Lower leg skin (tissue), 4 donors: ENCODE measurements around the gene UEVLD. TPM values are rescaled to one million over a fixed set of nuclear protein-coding genes. Genes with fewer than 3 reads are reported as not detected.

Experiments used
- DNase-seq, 2 donors: peaks; one replicate each; pipeline ENCODE4 v3.0.0-alpha.2; 2019; ENCODE audit warnings: low spot score in 2 of 2
- H3K4me3 ChIP-seq: fragments of 200-600 bp; sonication (generic); 2 replicates; pipeline ENCODE4 v1.5.1; 2017; ENCODE audit warnings: mild to moderate bottlenecking, low read depth; ENCODE audit not compliant: poor library complexity, severe bottlenecking
- CTCF ChIP-seq, 3 donors: fragments of 450-650 bp; IDR thresholded peaks; one replicate each; pipeline ENCODE4 v1.5.1; 2016; ENCODE audit warnings: antibody characterized with exemption in 3 of 3, mild to moderate bottlenecking in 3 of 3, moderate library complexity in 2 of 3
- POLR2A ChIP-seq, 2 donors: fragments of 450-650 bp; IDR thresholded peaks; one replicate each; pipeline ENCODE4 v1.6.1; 2016 to 2017; ENCODE audit warnings: antibody characterized with exemption in 2 of 2, mild to moderate bottlenecking in 1 of 2, moderate library complexity in 1 of 2
- WGBS, 2 donors: methylation state at CpG; one replicate each; pipeline ENCODE4 v1.1.5; 2018; 5-methylcytosine and 5-hydroxymethylcytosine counted together
- intact Hi-C: fragments of 100-400 bp; cut with DNase I; formaldehyde crosslinking; loops from one replicate; pipeline ENCODE4 v1.15.0; 2023; ENCODE audit warnings: low total_unique reads
- total RNA-seq, 4 donors: library from RNA; depleted of rRNA; stranded (reverse); fragments of >200 nt; gene quantifications; one replicate each; pipeline ENCODE4 v1.1.0, GENCODE V29; 2016

Gene UEVLD
- total RNA-seq, 4 donors from 2014 or later, result 21.4 to 50.2 (median 31.3) TPM

- TF ChIP-seq POLR2A (IDR thresholded peaks at IDR 0.05) (no peak), CTCF (IDR thresholded peaks at IDR 0.05) (no peak)
- 94 to 99% methylated on average over 3 of the region's 3 CpGs for WGBS, 2 donors
- DNase-seq, result no peak
- intact Hi-C loops, result loop anchor here (10.0 kb wide), 1 partner anchor 54 kb away; no protein-coding TSS in a partner anchor
- H3K4me3 ChIP-seq, result no peak overlapping the region
These were observed 67.4 kb downstream of the UEVLD start for GRCh38 chr11:18521122-18521521.

- intact Hi-C loops, result no loop called here
- TF ChIP-seq CTCF (IDR thresholded peaks at IDR 0.05) (no peak), POLR2A (IDR thresholded peaks at IDR 0.05) (no peak)
- no peak overlapping the region for H3K4me3 ChIP-seq
- DNase-seq, result no peak
These were observed 86.2 kb downstream of the UEVLD start for GRCh38 chr11:18502352-18502751.

- intact Hi-C loops, result no loop called here
- TF ChIP-seq CTCF (IDR thresholded peaks at IDR 0.05), result no peak
- no peak for TF ChIP-seq POLR2A (IDR thresholded peaks at IDR 0.05)
- WGBS, 2 donors, result 94 to 100% methylated on average over 1 of the region's 1 CpG
- no peak for DNase-seq
- no peak overlapping the region for H3K4me3 ChIP-seq
These were observed 86.9 kb downstream of the UEVLD start for GRCh38 chr11:18501629-18502028.

- no peak for DNase-seq
These were observed 90.5 kb downstream of the UEVLD start for GRCh38 chr11:18498039-18498438.

GRCh38 chr11:18495703-18496102 is 92.8 kb downstream of the UEVLD start:
- TF ChIP-seq POLR2A (IDR thresholded peaks at IDR 0.05) (no peak), CTCF (IDR thresholded peaks at IDR 0.05) (no peak)
- no peak overlapping the region for H3K4me3 ChIP-seq
- intact Hi-C loops, result no loop called here
- DNase-seq, result no peak
- 71 to 77% methylated on average over 4 of the region's 4 CpGs for WGBS, 2 donors

More at GRCh38 chr11:18498039-18498438, 90.5 kb downstream of the UEVLD start:
- no peak overlapping the region for H3K4me3 ChIP-seq
- TF ChIP-seq CTCF (IDR thresholded peaks at IDR 0.05) (no peak), POLR2A (IDR thresholded peaks at IDR 0.05) (no peak)
- intact Hi-C loops, result no loop called here
- WGBS, 2 donors, result 81 to 86% methylated on average over 1 of the region's 1 CpG

- no peak for DNase-seq
- no peak for TF ChIP-seq POLR2A (IDR thresholded peaks at IDR 0.05)
- no peak for TF ChIP-seq CTCF (IDR thresholded peaks at IDR 0.05)
- H3K4me3 ChIP-seq, result no peak overlapping the region
- intact Hi-C loops, result no loop called here
These were observed 93.3 kb downstream of the UEVLD start for GRCh38 chr11:18495271-18495670.
